GM23338 (cell line): ENCODE data around the gene COL4A6. TPM values are rescaled to one million over a fixed set of nuclear protein-coding genes. Genes with fewer than 3 reads are reported as not detected.

Experiments used
- ATAC-seq: fragments of 200-7000 bp; cut with Tn5 transposase; 3 replicates; pipeline ENCODE4 v1.9.1; 2020
- DNase-seq: peaks from one replicate; pipeline ENCODE4 v3.0.0-alpha.2; 2015; ENCODE audit warnings: low spot score
- H2AFZ ChIP-seq: fragments of 200-600 bp; sonication (generic); 2 replicates; pipeline ENCODE4 v1.8.0; 2016; ENCODE audit warnings: antibody characterized with exemption, mild to moderate bottlenecking, moderate library complexity
- H3F3A ChIP-seq: fragments of 200-600 bp; sonication (generic); replicated peaks from 2 replicates; pipeline ENCODE4 v1.8.0; 2017; ENCODE audit warnings: antibody characterized with exemption, mixed run types, low read depth
- H3K27ac ChIP-seq: fragments of 200-600 bp; sonication (generic); 2 replicates; pipeline ENCODE4 v1.6.1; 2016; ENCODE audit warnings: low read depth
- H3K27me3 ChIP-seq: fragments of 200-600 bp; sonication (generic); 2 replicates; pipeline ENCODE4 v1.8.0; 2016; ENCODE audit warnings: mild to moderate bottlenecking, mixed run types, moderate library complexity; ENCODE audit not compliant: insufficient read depth
- H3K36me3 ChIP-seq: fragments of 200-600 bp; sonication (generic); 2 replicates; pipeline ENCODE4 v1.8.0; 2016; ENCODE audit warnings: mild to moderate bottlenecking; ENCODE audit not compliant: insufficient read depth
- H3K4me1 ChIP-seq: fragments of 200-600 bp; sonication (generic); 2 replicates; pipeline ENCODE4 v1.8.0; 2016; ENCODE audit warnings: mild to moderate bottlenecking, moderate library complexity; ENCODE audit not compliant: insufficient read depth
- H3K4me2 ChIP-seq: fragments of 200-600 bp; sonication (generic); 2 replicates; pipeline ENCODE4 v1.7.1; 2017; ENCODE audit warnings: mixed run types
- H3K4me3 ChIP-seq: fragments of 200-600 bp; sonication (generic); 2 replicates; pipeline ENCODE4 v1.6.1; 2016; ENCODE audit warnings: mixed run types
- H3K79me2 ChIP-seq: fragments of 200-600 bp; sonication (generic); replicated peaks from 2 replicates; pipeline ENCODE4 v1.8.0; 2017; ENCODE audit warnings: mild to moderate bottlenecking; ENCODE audit not compliant: insufficient read depth
- H3K9me2 ChIP-seq: fragments of 200-600 bp; sonication (generic); 2 replicates; pipeline ENCODE4 v1.8.0; 2017; ENCODE audit not compliant: insufficient read depth
- H4K20me1 ChIP-seq: fragments of 200-600 bp; sonication (generic); replicated peaks from 2 replicates; pipeline ENCODE4 v1.8.0; 2017; ENCODE audit warnings: mild to moderate bottlenecking; ENCODE audit not compliant: insufficient read depth
- H3K27ac Mint-ChIP-seq: 2 replicates; pipeline ENCODE4 v1.8.0; 2020; ENCODE audit warnings: inconsistent platforms, mild to moderate bottlenecking, moderate library complexity, mixed read lengths
- H3K27me3 Mint-ChIP-seq: 3 replicates; pipeline ENCODE4 v1.8.0; 2022; ENCODE audit warnings: low read depth, mild to moderate bottlenecking, moderate library complexity, mixed read lengths, inconsistent platforms; ENCODE audit not compliant: insufficient read depth, poor library complexity
- H3K36me3 Mint-ChIP-seq: 3 replicates; pipeline ENCODE4 v1.8.0; 2021; ENCODE audit warnings: low read depth, mild to moderate bottlenecking, inconsistent platforms, moderate library complexity, mixed read lengths
- H3K4me1 Mint-ChIP-seq: 3 replicates; pipeline ENCODE4 v1.8.0; 2020; ENCODE audit warnings: mild to moderate bottlenecking, inconsistent platforms, mixed read lengths
- H3K4me3 Mint-ChIP-seq: 3 replicates; pipeline ENCODE4 v1.8.0; 2021; ENCODE audit warnings: moderate library complexity, mild to moderate bottlenecking, inconsistent platforms, mixed read lengths
- H3K9me3 Mint-ChIP-seq: 3 replicates; pipeline ENCODE4 v1.8.0; 2020; ENCODE audit warnings: moderate library complexity, mild to moderate bottlenecking, inconsistent platforms, mixed read lengths
- CREB1 ChIP-seq: fragments of 250-450 bp; sonication (Bioruptor Pico); IDR thresholded peaks from 2 replicates; pipeline ENCODE4 v1.5.0; 2020; ENCODE audit warnings: low read depth, mild to moderate bottlenecking, moderate library complexity
- CTCF ChIP-seq, 2 experiments: fragments of 200-600 bp in 1 of 2; sonication (generic) in 1 of 2; conservative IDR thresholded peaks; 2 replicates each; pipeline versions ENCODE4 v1.5.1 to v1.6.1; 2016 to 2017; ENCODE audit warnings: antibody characterized with exemption in 2 of 2, low read depth in 2 of 2, mild to moderate bottlenecking in 2 of 2, moderate library complexity in 1 of 2
- ETS1 ChIP-seq: IDR thresholded peaks from 2 replicates; pipeline ENCODE4 v1.6.1; 2016; ENCODE audit warnings: antibody characterized with exemption
- EZH2 ChIP-seq: fragments of 200-600 bp; sonication (generic); IDR thresholded peaks from one replicate; pipeline ENCODE4 v1.8.0; 2017; ENCODE audit warnings: antibody characterized with exemption, mild to moderate bottlenecking, low read depth; ENCODE audit not compliant: unreplicated experiment
- EZH2phosphoT487 ChIP-seq: fragments of 200-600 bp; sonication (generic); IDR thresholded peaks from one replicate; pipeline ENCODE4 v1.8.1; 2018; ENCODE audit warnings: antibody characterized with exemption; ENCODE audit not compliant: unreplicated experiment
- JUNB ChIP-seq: IDR thresholded peaks from one replicate; pipeline ENCODE4 v1.6.1; 2016; ENCODE audit warnings: antibody characterized with exemption; ENCODE audit not compliant: unreplicated experiment
- NANOG ChIP-seq: IDR thresholded peaks from 2 replicates; pipeline ENCODE4 v1.6.1; 2016; ENCODE audit warnings: antibody characterized with exemption, borderline replicate concordance
- POLR2AphosphoS5 ChIP-seq: IDR thresholded peaks from 2 replicates; pipeline ENCODE4 v1.6.1; 2016; ENCODE audit warnings: antibody characterized with exemption, low read depth
- REST ChIP-seq: IDR thresholded peaks from one replicate; pipeline ENCODE4 v1.6.1; 2018; ENCODE audit warnings: antibody characterized with exemption; ENCODE audit not compliant: unreplicated experiment
- STAT1 ChIP-seq: IDR thresholded peaks from one replicate; pipeline ENCODE4 v1.6.1; 2016; ENCODE audit warnings: antibody characterized with exemption; ENCODE audit not compliant: unreplicated experiment
- ZNF331 ChIP-seq: fragments of 250-450 bp; sonication (Bioruptor Pico); IDR thresholded peaks from 2 replicates; pipeline ENCODE4 v1.5.0; 2020; ENCODE audit warnings: low read depth, mild to moderate bottlenecking, moderate library complexity
- ZNF462 ChIP-seq: fragments of 250-450 bp; sonication (Bioruptor Pico); IDR thresholded peaks from 2 replicates; pipeline ENCODE4 v1.5.0; 2020; ENCODE audit warnings: mild to moderate bottlenecking, moderate library complexity
- polyA plus RNA-seq: library from polyadenylated mRNA; unstranded; fragments of >200 nt; fragmentation: Nextera tagmentation; extraction: Ambion mirVana; gene quantifications from 2 replicates; pipeline ENCODE4 v1.2.1, GENCODE V29; 2016
- total RNA-seq: library from RNA; depleted of rRNA; stranded (reverse); fragments of >200 nt; shearing (Covaris generic); gene quantifications from 2 replicates; pipeline ENCODE4 v1.2.3, GENCODE V29; 2014

The COL4A6 gene
- total and polyA plus RNA-seq, 2 experiments from 2014 or later, result 4.1 to 15.2 TPM

- no peak for TF ChIP-seq STAT1
Observed at GRCh38 chrX:108245462-108245861, 192.8 kb downstream of the COL4A6 start (continued).

- Mint-ChIP-seq H3K27ac (no peak overlapping the region), H3K4me1 (no peaks in the 10 kb centered on the region), H3K9me3 (no peaks in the 10 kb centered on the region), H3K4me3 (no peak overlapping the region), H3K36me3 (no peaks in the 10 kb centered on the region), H3K27me3 (no peaks in the 10 kb centered on the region)
- Histone ChIP-seq H3K4me2 (no peak overlapping the region), H3K36me3 (no peaks in the 10 kb centered on the region), H4K20me1 (no peaks in the 10 kb centered on the region), H3K4me3 (no peak overlapping the region), H3K4me1 (no peaks in the 10 kb centered on the region), H3K27ac (no peak overlapping the region), H3K79me2 (no peaks in the 10 kb centered on the region), H3K9me2 (no peaks in the 10 kb centered on the region), H3F3A (no peaks in the 10 kb centered on the region), H3K27me3 (no peaks in the 10 kb centered on the region), H2AFZ (no peak overlapping the region)
- DNase-seq (no peak), ATAC-seq (no peak)
- TF ChIP-seq CTCF (conservative IDR thresholded peaks at IDR 0.05; ENCODE audit: low read depth in 2 of 2) (no peak), CREB1 (CRISPR knock-in tag) (no peak), EZH2phosphoT487 (no peak), JUNB (no peak), ETS1 (no peak), POLR2AphosphoS5 (no peak), REST (no peak), NANOG (no peak), EZH2 (no peak), ZNF462 (CRISPR knock-in tag) (no peak), ZNF331 (CRISPR knock-in tag) (no peak)
Observed at GRCh38 chrX:108235986-108236385, 202.2 kb downstream of the COL4A6 start.
